Erythroblast (primary cell): ENCODE results near the gene RDH16.

ENCODE experiments used
- GATA1 ChIP-seq: IDR thresholded peaks from 2 replicates; pipeline ENCODE4 v1.6.1; 2011; ENCODE audit warnings: low read depth, mild to moderate bottlenecking, control low read depth, low read length, moderate library complexity
- POLR2A ChIP-seq: IDR thresholded peaks from 2 replicates; pipeline ENCODE4 v1.6.1; 2011; ENCODE audit warnings: mild to moderate bottlenecking, low read length

- no peak for TF ChIP-seq POLR2A
- no peak for TF ChIP-seq GATA1
Measured at GRCh38 chr12:56948457-56948777, 9.0 kb downstream of the RDH16 start.
